ENCODE measurements around the gene POM121C. TPM values are rescaled to one million over a fixed set of nuclear protein-coding genes. Genes with fewer than 3 reads are reported as not detected.
"Not testable (repeated sequence)": the region's sequence is repeated elsewhere in the genome, so short reads cannot be mapped to it uniquely, and the experiment has no call there.

Gene POM121C
- polyA plus RNA-seq, 6 donors from 2014 or later = 5.2 to 32.4 (median 14.0) TPM

DNA sequence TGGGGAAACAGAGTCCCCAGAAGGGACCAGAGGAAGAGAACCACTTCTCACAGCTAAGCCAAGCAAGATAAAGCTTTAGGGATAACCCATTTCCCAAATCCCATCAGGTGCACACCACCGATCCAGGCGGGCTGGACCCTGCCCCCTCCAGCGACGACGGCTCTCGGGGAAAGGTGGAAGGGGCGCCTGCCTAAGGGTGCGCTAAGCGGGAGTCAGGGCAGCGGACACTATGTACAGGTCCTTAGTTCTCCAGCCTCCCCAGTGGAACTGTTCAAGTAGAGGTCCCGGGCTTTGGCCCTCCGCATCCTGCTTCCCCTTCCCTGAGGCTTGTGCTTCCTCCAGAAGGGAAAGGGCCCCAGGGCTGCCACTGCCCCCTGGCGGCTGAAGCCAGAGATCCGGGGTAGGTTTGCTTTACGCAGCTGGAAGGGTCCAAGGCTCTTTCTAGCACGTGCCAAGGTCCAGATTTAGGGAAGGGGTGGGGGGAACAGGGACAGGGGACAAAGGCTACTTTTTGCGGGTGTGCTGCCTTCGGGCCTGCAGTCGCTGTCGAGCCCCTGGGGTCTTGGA is 67.7 kb downstream of the POM121C start:
- H3K27me3 Mint-ChIP-seq; H3K27ac Mint-ChIP-seq; H3K36me3 Mint-ChIP-seq; H3K4me1 Mint-ChIP-seq; H3K4me3 Mint-ChIP-seq; ATAC-seq (ENCODE audit: low read depth in 2 of 2); H3K9me3 Mint-ChIP-seq; DNase-seq: not testable (repeated sequence)

DNA sequence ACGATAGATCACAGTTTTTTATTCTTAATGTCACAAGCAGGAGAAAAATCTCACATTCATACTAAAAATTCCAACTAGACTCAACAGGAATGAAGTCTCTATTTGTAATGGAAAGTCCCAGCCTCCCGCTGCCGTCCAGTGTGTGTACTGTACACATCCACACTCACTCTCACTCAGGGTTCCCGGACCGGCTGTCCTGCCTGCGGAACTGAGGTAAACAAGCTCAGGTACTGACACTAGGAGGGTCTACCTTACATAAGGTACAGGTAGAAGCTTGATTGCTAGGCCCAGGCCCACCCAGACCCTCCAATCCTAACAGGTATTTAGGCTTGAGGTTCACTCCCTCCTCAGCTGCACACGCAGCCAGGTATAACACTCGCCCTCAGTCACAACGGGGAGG is 69.3 kb downstream of the POM121C start:
- peak overlapping the region in 1 of 6 donors; percentile 4 for H3K27ac Mint-ChIP-seq
- not testable (repeated sequence) for ATAC-seq (ENCODE audit: low read depth in 2 of 2); H3K27me3 Mint-ChIP-seq; DNase-seq; H3K36me3 Mint-ChIP-seq; H3K4me3 Mint-ChIP-seq; H3K4me1 Mint-ChIP-seq; H3K9me3 Mint-ChIP-seq

DNA sequence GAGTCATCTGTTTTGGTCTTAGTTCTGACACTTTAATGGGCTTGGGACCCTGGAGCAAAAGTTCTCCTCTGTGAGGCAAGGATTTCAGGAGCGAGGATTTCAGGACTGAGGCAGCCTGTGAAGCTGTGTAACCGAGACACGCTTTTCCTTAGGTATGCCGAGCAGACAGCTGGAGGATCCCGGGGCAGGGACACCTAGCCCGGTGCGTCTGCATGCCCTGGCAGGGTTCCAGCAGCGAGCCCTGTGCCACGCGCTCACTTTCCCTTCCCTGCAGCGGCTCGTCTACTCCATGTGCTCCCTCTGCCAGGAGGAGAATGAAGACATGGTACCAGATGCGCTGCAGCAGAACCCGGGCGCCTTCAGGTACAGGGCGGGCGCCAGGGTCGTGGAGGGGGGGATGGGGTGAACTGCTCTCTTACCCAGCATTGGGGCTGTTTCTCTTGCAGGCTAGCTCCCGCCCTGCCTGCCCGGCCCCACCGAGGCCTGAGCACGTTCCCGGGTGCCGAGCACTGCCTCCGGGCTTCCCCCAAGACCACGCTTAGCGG is 70.2 kb downstream of the POM121C start:
- not testable (repeated sequence) for H3K36me3 Mint-ChIP-seq; H3K27me3 Mint-ChIP-seq; H3K9me3 Mint-ChIP-seq; H3K27ac Mint-ChIP-seq; ATAC-seq (ENCODE audit: low read depth in 2 of 2); DNase-seq; H3K4me1 Mint-ChIP-seq
- H3K4me3 Mint-ChIP-seq = peak overlapping the region in 1 of 8 donors; percentile 47

DNA sequence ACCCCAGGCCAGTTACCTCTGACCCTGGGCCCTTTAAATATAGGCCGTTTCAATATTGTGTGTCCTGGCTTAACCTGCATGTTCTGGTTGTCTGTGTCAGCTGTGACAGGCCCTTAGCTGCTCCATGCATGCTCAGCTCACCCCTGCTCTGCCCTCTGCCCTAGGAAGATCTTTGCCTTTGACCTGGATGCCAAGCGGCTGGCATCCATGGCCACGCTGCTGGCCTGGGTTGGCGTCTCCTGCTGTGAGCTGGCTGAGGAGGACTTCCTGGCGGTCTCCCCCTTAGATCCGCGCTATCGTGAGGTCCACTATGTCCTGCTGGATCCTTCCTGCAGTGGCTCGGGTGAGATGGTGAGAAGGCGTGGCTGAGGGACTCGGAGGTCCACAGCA is 70.7 kb downstream of the POM121C start:
- DNase-seq; H3K9me3 Mint-ChIP-seq; H3K4me3 Mint-ChIP-seq; H3K4me1 Mint-ChIP-seq; H3K27ac Mint-ChIP-seq; ATAC-seq (ENCODE audit: low read depth in 2 of 2); H3K36me3 Mint-ChIP-seq; H3K27me3 Mint-ChIP-seq: not testable (repeated sequence)

DNA sequence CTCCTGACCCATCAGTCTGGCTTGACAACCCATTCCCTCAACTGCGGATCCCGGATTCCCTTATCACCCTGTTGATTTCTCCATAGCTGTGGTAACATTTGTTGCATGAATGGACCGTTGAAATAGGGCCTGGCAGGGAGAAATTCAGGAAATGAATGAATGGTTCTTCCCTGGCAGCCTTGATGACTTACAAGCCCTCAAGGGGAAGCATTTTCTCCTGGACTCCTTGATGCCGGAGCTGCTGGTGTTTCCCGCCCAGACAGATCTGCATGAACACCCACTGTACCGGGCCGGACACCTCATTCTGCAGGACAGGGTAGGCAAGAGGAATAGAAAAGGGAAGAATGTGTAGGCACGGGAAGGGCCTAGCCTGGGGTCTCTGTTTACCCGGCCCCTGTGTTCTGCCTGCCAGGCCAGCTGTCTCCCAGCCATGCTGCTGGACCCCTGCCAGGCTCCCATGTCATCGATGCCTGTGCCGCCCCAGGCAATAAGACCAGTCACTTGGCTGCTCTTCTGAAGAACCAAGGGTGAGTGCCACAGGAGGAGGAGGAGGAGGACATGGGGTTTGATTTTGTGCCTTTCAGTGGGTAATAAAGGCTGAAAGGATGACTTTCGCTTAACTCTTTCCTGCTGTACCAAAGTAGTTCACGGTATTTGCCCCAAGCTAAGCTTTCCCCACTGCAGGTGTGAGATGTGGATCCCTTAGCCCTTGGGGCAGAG is 71.2 kb downstream of the POM121C start:
- not testable (repeated sequence) for H3K4me1 Mint-ChIP-seq; H3K27me3 Mint-ChIP-seq; H3K9me3 Mint-ChIP-seq; DNase-seq; ATAC-seq (ENCODE audit: low read depth in 2 of 2); H3K27ac Mint-ChIP-seq; H3K4me3 Mint-ChIP-seq; H3K36me3 Mint-ChIP-seq

DNA sequence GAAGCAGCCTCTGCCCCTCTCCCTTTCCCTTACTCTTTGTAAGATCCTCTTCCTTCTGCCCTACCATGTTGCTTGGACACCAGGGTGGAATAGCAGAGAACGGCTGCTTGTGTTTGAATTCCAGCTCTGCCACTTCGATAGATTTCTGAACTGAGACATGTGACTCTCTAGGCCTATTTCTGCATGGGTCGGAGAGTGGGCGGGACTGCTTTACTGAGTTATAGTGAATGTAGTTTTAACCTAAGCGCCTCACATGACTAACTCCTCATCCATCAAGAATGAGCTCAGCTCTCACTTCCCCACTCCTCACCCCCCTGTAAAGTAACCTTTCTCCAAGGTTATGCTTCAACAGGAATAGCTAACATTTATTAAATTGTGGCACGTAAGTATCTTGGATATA is 71.9 kb downstream of the POM121C start:
- not testable (repeated sequence) for DNase-seq; H3K36me3 Mint-ChIP-seq; H3K27me3 Mint-ChIP-seq; H3K9me3 Mint-ChIP-seq; H3K4me3 Mint-ChIP-seq; H3K4me1 Mint-ChIP-seq; H3K27ac Mint-ChIP-seq; ATAC-seq (ENCODE audit: low read depth in 2 of 2)

DNA sequence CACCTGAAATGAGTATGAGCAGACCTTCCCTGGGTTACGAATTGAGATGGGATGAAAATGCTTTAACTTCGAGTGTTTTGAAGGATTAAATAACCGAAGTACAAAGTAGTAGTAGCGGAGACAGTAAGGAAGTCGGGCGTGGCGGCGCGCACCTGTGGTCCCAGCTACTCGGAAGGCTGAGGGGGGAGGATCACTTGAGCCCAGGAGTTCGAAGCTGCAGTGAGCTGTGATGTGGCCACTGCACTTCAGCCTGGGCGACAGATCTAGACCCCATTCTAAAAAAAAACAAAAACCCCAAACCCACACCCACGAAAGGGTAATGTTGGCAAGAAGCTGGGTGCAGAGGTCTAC is 75.3 kb downstream of the POM121C start:
- H3K9me3 Mint-ChIP-seq, DNase-seq, H3K27me3 Mint-ChIP-seq, H3K36me3 Mint-ChIP-seq, H3K27ac Mint-ChIP-seq, H3K4me3 Mint-ChIP-seq, H3K4me1 Mint-ChIP-seq: not testable (repeated sequence)
- peak; percentile 6 to 8 for ATAC-seq (ENCODE audit: low read depth in 2 of 2)

DNA sequence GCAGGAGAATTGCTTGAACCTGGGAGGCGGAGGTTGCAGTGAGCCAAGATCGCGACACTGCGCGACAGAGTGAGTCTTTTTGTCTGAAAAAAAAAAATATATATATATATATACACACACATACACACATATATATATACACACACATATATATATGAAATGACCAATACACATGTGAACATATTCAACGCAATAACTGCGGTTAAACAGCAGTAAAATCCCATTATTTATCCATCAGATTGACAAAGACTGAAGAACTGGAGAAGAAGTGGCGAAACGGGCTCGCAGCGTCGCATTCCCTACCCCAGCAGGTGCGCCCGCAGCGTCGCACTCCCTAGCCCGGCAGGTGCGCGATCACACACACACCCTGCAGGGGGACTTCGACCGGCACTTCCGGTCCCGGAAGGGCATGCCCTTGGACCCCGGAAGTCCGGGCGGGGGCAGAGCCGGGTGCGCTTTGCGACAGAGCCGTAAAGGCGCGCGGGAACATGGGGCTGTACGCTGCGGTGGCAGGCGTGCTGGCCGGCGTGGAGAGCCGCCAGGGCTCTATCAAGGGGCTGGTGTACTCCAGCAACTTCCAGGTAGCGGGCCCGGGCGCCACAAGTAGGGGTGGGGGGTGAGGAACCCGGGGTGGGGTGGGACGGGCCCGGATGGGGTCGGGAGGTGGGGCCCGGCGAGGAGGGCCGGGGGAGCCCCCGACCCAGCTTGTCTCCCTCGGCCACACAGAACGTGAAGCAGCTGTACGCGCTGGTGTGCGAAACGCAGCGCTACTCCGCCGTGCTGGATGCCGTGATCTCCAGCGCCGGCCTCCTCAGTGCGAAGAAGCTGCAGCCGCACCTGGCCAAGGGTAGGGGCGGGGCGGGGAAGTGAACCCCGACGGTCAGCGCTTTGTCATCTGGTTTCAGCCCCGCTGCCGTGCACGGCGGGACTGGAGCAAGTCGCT is 75.9 kb downstream of the POM121C start:
- ATAC-seq (ENCODE audit: low read depth in 2 of 2) = peak; percentile 95
- not testable (repeated sequence) for H3K36me3 Mint-ChIP-seq, H3K9me3 Mint-ChIP-seq, H3K4me1 Mint-ChIP-seq, H3K27me3 Mint-ChIP-seq
- Mint-ChIP-seq H3K4me3 (peak overlapping the region in 5 of 8 donors; percentile 54 to 74 (median 71)), H3K27ac (peak overlapping the region in 1 of 6 donors; percentile 94)
- DNase-seq = peak; percentile 39

DNA sequence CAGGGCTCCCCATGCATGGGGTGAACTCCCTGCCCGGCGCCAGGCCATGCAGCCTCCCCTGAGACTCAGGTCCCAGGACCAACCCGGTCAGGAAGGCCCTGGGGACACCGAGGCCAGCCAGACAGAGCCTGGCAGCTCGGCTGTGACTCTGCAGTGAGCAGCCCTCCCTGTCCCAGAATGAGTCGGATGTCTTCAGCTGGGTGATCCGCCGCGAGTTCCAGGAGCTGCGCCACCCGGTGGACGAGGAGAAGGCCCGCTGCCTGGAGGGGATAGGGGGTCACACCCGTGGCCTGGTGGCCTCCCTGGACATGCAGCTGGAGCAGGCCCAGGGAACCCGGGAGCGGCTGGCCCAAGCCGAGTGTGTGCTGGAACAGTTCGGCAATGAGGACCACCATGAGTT is 81.4 kb downstream of the POM121C start:
- DNase-seq; ATAC-seq (ENCODE audit: low read depth in 2 of 2); H3K27me3 Mint-ChIP-seq; H3K9me3 Mint-ChIP-seq; H3K4me3 Mint-ChIP-seq; H3K36me3 Mint-ChIP-seq; H3K27ac Mint-ChIP-seq; H3K4me1 Mint-ChIP-seq: not testable (repeated sequence)

DNA sequence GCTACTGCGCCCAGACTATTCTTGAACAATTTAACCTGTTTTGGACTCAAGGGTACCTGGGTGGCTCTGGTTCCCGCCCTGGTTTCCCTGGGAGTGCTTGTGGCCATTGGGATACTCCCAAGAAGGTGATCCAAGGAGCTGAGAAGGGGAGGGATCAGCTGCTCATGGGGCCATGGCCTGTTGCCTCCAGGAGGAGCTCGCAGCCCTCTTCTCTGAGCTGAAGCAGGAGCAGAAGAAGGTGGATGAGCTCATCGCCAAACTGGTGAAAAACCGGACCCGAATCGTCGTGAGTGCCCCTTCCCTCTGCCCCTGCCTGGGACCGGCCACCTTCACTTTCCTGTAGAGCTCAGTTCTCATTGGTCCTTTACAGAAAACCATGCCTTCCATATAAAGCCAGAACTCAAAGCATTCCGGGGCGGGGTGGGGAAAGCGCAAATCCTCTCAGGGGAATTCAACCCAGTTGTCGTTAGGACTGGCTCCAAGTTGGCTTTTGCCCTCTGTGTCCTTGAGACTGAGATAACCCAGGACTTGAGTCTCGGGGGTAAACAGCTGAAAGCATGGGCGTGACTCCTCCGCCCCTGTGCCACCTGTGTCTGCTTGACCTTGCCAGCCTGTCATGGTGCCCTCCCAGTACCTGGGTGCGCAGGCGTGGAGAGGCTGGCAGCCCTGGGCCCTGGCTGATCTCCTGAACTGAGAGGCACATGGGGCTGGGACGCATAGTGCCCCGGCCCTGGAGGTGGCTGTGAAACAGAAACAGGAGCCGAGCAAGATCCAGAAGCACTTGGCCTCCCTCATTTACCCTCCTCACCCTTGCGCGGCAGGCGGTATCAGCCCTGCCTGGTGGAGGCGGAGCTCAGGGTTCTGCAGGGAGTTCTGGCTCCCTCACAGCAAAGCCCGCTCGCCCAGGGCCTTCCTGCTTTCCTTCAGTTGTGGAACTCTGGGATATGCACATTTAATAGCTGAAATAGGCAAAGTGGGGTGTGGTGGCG is 82.3 kb downstream of the POM121C start:
- H3K4me1 Mint-ChIP-seq; H3K4me3 Mint-ChIP-seq; H3K27ac Mint-ChIP-seq; H3K9me3 Mint-ChIP-seq; DNase-seq; H3K36me3 Mint-ChIP-seq; ATAC-seq (ENCODE audit: low read depth in 2 of 2); H3K27me3 Mint-ChIP-seq: not testable (repeated sequence)

DNA sequence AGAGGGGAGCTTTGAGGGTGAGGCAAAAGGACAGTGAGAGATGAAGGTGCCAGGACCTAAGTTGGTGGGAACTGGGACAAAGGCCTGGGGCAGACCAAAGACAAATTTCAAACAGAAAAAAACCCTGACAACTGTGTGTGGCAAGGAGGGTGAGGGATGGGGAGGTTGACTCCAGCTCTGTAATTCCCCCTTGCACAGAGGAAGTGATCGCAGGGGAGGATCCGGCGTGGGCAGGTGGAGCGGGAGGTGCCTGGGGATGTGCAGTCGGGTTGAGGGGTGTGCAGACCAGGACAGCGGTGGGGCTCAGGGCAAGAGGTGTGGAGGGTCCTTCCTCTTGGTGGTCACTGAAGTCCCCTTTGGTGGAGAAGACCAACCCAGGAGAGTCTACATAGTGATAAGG is 85.5 kb downstream of the POM121C start:
- not testable (repeated sequence) for H3K27me3 Mint-ChIP-seq, H3K36me3 Mint-ChIP-seq, H3K9me3 Mint-ChIP-seq, H3K27ac Mint-ChIP-seq, H3K4me3 Mint-ChIP-seq, H3K4me1 Mint-ChIP-seq, DNase-seq
- peak in 1 of 2 donors; percentile 30 for ATAC-seq (ENCODE audit: low read depth in 2 of 2)

DNA sequence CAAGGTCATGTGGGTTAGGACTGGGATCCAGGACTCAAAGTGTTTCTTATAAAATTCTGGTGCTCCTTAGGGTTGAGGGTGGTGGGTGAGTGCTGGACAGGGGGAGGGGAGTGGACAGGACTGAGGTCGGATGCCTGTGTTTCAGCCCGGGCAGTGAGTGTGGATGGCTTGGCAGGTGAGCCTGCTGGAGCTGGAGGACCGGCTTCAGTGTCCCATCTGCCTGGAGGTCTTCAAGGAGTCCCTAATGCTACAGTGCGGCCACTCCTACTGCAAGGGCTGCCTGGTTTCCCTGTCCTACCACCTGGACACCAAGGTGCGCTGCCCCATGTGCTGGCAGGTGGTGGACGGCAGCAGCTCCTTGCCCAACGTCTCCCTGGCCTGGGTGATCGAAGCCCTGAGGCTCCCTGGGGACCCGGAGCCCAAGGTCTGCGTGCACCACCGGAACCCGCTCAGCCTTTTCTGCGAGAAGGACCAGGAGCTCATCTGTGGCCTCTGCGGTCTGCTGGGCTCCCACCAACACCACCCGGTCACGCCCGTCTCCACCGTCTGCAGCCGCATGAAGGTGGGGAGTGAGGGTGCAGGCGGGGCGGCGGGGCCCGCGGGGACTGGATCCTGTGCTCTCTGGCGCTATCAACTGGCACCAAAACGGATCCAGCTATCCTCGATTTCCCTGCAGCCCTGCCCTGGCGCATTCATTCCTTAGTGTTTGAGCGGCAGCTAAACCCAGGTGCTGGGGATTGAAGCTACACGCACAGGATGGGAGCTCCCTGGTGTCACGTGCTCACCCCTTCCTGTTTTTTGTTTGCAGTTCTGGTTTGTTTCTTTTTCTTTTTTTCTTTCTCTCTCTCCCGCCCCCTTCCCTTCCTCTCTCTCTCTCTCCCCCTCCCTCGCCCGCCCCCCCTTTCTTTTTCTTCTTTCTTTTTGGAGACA is 87.1 kb downstream of the POM121C start:
- not testable (repeated sequence) for DNase-seq, H3K4me3 Mint-ChIP-seq, H3K27ac Mint-ChIP-seq, H3K27me3 Mint-ChIP-seq, H3K36me3 Mint-ChIP-seq, H3K9me3 Mint-ChIP-seq, H3K4me1 Mint-ChIP-seq
- ATAC-seq (ENCODE audit: low read depth in 2 of 2) = peak; percentile 73 to 75

All from naive B cell (primary cell).